ENCODE measurements around the gene NFIB. TPM values are rescaled to one million over a fixed set of nuclear protein-coding genes. Genes with fewer than 3 reads are reported as not detected.

NFIB gene
- total and polyA plus RNA-seq, 2 of the 4 experiments (the other 2 are of a cell fraction), result 1.4 to 2.0 TPM

- no peak overlapping the region for H2BK120ac ChIP-seq (ENCODE audit: low read depth, low read length)
- DNase-seq, result no peak
- no peak overlapping the region for H3K9ac ChIP-seq (ENCODE audit: low read depth, low read length)
Observed at GRCh38 chr9:14308853-14309145, 5.1 kb downstream of the NFIB start.

More at GRCh38 chr9:14308853-14309145, 5.1 kb downstream of the NFIB start:
- dilution Hi-C loops (cut with HindIII; ENCODE audit: low sequenced_read_pairs, unreplicated experiment), result no loop called here
- Histone ChIP-seq H3K4me1 (ENCODE audit: control insufficient read depth, insufficient read depth, low read length) (no peaks in the 10 kb centered on the region), H4K5ac (ENCODE audit: low read depth, low read length) (no peak overlapping the region), H3K18ac (ENCODE audit: low read depth, low read length) (no peak overlapping the region), H2BK15ac (ENCODE audit: low read depth, low read length) (no peak overlapping the region), H3K27ac (ENCODE audit: insufficient read depth, low read length) (no peak overlapping the region), H3K23ac (ENCODE audit: low read depth, low read length) (no peak overlapping the region), H3K56ac (ENCODE audit: extremely low read depth, insufficient read depth, low read length) (no peak overlapping the region), H3K14ac (replicated peaks; ENCODE audit: low read depth, low read length) (no peak overlapping the region), H4K20me1 (ENCODE audit: insufficient read depth, low read length) (no peaks in the 10 kb centered on the region), H3K9me3 (ENCODE audit: control insufficient read depth, insufficient read depth, low read length) (no peaks in the 10 kb centered on the region), H4K8ac (ENCODE audit: low read depth in 2 of 2, low read length in 2 of 2) (no peak overlapping the region), H3K36me3 (ENCODE audit: control insufficient read depth, insufficient read depth, low read length) (no peaks in the 10 kb centered on the region), H3K9me1 (ENCODE audit: insufficient read depth, low read length) (no peaks in the 10 kb centered on the region), H3K79me1 (ENCODE audit: low read depth in 1 of 2, low read length in 2 of 2) (no peaks in the 10 kb centered on the region), H4K91ac (ENCODE audit: insufficient read depth, low read depth, low read length) (no peak overlapping the region), H3K4ac (ENCODE audit: low read depth, low read length) (no peak overlapping the region), H2BK20ac (ENCODE audit: low read depth, low read length) (no peak overlapping the region), H2BK5ac (ENCODE audit: low read depth, low read length, poor library complexity, severe bottlenecking) (no peak overlapping the region), H3K4me3 (ENCODE audit: insufficient read depth, low read depth, low read length) (no peak overlapping the region), H2AK5ac (ENCODE audit: low read depth, low read length) (no peak overlapping the region), H2AFZ (replicated peaks; ENCODE audit: low read length, poor library complexity) (no peak overlapping the region), H3K27me3 (ENCODE audit: control insufficient read depth, insufficient read depth, low read length) (peaks cover 47% of the 10 kb centered on the region), H2AK9ac (replicated peaks; ENCODE audit: low read depth, low read length, poor library complexity) (no peak overlapping the region), H3K4me2 (ENCODE audit: low read depth, low read length) (no peak overlapping the region)
- in situ Hi-C loops (cut with MboI; ENCODE audit: low sequenced_read_pairs), result no loop called here
- 92% methylated on average over 4 of the region's 6 CpGs; no CpG with 5 or more reads in 1 of the 2 experiments for WGBS, 2 experiments (ENCODE audit: extremely low coverage in 2 of 2, insufficient read length in 1 of 2)
- TF ChIP-seq, protein P1, sequence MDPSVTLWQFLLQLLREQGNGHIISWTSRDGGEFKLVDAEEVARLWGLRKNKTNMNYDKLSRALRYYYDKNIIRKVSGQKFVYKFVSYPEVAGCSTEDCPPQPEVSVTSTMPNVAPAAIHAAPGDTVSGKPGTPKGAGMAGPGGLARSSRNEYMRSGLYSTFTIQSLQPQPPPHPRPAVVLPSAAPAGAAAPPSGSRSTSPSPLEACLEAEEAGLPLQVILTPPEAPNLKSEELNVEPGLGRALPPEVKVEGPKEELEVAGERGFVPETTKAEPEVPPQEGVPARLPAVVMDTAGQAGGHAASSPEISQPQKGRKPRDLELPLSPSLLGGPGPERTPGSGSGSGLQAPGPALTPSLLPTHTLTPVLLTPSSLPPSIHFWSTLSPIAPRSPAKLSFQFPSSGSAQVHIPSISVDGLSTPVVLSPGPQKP (IDR thresholded peaks at IDR 0.05; ENCODE audit: borderline replicate concordance, low read depth, low read length), result no peak
- TF ChIP-seq NFE2L2 (IDR thresholded peaks at IDR 0.05; ENCODE audit: low read depth, low read length), result no peak
- TF ChIP-seq MAZ (IDR thresholded peaks at IDR 0.05; ENCODE audit: borderline replicate concordance, low read depth, low read length), result no peak
- TF ChIP-seq CEBPB (IDR thresholded peaks at IDR 0.05; ENCODE audit: low read depth, low read length), result no peak
- no peak for TF ChIP-seq MAFK (IDR thresholded peaks at IDR 0.05; ENCODE audit: low read depth, low read length)
- no peak for TF ChIP-seq POLR2A (IDR thresholded peaks at IDR 0.05; ENCODE audit: low read depth, low read length)
- ATAC-seq (ENCODE audit: low read depth), result no peak
- ChIA-PET CTCF (no interaction called here), POLR2A (ENCODE audit: unreplicated experiment) (no interaction called here)
- BruUV-seq (replicated peaks), result no TSS peak
- intact Hi-C loops (cut with micrococcal nuclease), result no loop called here
